Neural progenitor cell (in vitro differentiated cells): ENCODE data around the gene WWOX. TPM values are rescaled to one million over a fixed set of nuclear protein-coding genes. Genes with fewer than 3 reads are reported as not detected.

ENCODE experiments used
- DNase-seq: peaks from one replicate; pipeline ENCODE4 v3.0.0-alpha.2; 2016; ENCODE audit warnings: low spot score
- H2AFZ ChIP-seq: fragments of 200-600 bp; sonication (generic); replicated peaks from 2 replicates; pipeline ENCODE4 v1.6.1; 2016; ENCODE audit warnings: antibody characterized with exemption
- H3F3A ChIP-seq: fragments of 200-600 bp; sonication (generic); 2 replicates; pipeline ENCODE4 v1.6.1; 2016; ENCODE audit warnings: antibody characterized with exemption, low read depth
- H3K27ac ChIP-seq: fragments of 200-600 bp; sonication (generic); 2 replicates; pipeline ENCODE4 v1.5.1; 2016; ENCODE audit warnings: mild to moderate bottlenecking
- H3K27me3 ChIP-seq: fragments of 200-600 bp; sonication (generic); 2 replicates; pipeline ENCODE4 v1.6.1; 2016; ENCODE audit warnings: mild to moderate bottlenecking, moderate library complexity
- H3K36me3 ChIP-seq: fragments of 200-600 bp; sonication (generic); 2 replicates; pipeline ENCODE4 v1.5.1; 2016
- H3K4me1 ChIP-seq: fragments of 200-600 bp; sonication (generic); 2 replicates; pipeline ENCODE4 v1.6.1; 2016; ENCODE audit warnings: mixed run types
- H3K4me2 ChIP-seq: fragments of 200-600 bp; sonication (generic); 2 replicates; pipeline ENCODE4 v1.6.1; 2016
- H3K4me3 ChIP-seq: fragments of 200-600 bp; sonication (generic); 2 replicates; pipeline ENCODE4 v1.5.1; 2016
- H3K79me2 ChIP-seq: fragments of 200-600 bp; sonication (generic); 2 replicates; pipeline ENCODE4 v1.6.1; 2016; ENCODE audit warnings: low read depth
- H3K9ac ChIP-seq: fragments of 200-600 bp; sonication (generic); 2 replicates; pipeline ENCODE4 v1.6.1; 2016
- H3K9me3 ChIP-seq: fragments of 200-600 bp; sonication (generic); 2 replicates; pipeline ENCODE4 v1.5.1; 2016; ENCODE audit warnings: low read depth
- H4K20me1 ChIP-seq: fragments of 200-600 bp; sonication (generic); 2 replicates; pipeline ENCODE4 v1.6.1; 2016; ENCODE audit warnings: low read depth
- H3K27ac Mint-ChIP-seq: 3 replicates; pipeline ENCODE4 v1.8.0; 2021; ENCODE audit warnings: mixed read lengths
- H3K27me3 Mint-ChIP-seq: 2 replicates; pipeline ENCODE4 v1.8.0; 2022; ENCODE audit warnings: low read depth, mild to moderate bottlenecking, inconsistent platforms, moderate library complexity, mixed read lengths; ENCODE audit not compliant: insufficient read depth
- H3K36me3 Mint-ChIP-seq: 3 replicates; pipeline ENCODE4 v1.8.0; 2021; ENCODE audit warnings: mixed read lengths
- H3K4me1 Mint-ChIP-seq: 3 replicates; pipeline ENCODE4 v1.8.0; 2021; ENCODE audit warnings: mixed read lengths
- H3K4me3 Mint-ChIP-seq: 3 replicates; pipeline ENCODE4 v1.8.0; 2021; ENCODE audit warnings: mild to moderate bottlenecking, moderate library complexity, mixed read lengths
- H3K9me3 Mint-ChIP-seq: 3 replicates; pipeline ENCODE4 v1.8.0; 2020; ENCODE audit warnings: mixed read lengths
- EZH2 ChIP-seq: fragments of 200-600 bp; sonication (generic); IDR thresholded peaks from 2 replicates; pipeline ENCODE4 v1.6.1; 2017; ENCODE audit warnings: antibody characterized with exemption, mild to moderate bottlenecking, moderate library complexity
- EZH2phosphoT487 ChIP-seq: fragments of 200-600 bp; sonication (generic); IDR thresholded peaks from 2 replicates; pipeline ENCODE4 v1.6.1; 2017; ENCODE audit warnings: antibody characterized with exemption
- total RNA-seq: library from RNA; depleted of rRNA; stranded (reverse); fragments of >200 nt; gene quantifications from 2 replicates; pipeline ENCODE4 v1.2.3, GENCODE V29; 2015; ENCODE audit warnings: low replicate concordance
- TF ChIP-seq, protein P1 (sequence below): fragments of 200-600 bp; sonication (generic); IDR thresholded peaks from 2 replicates; pipeline ENCODE4 v1.5.1; 2017; ENCODE audit warnings: antibody characterized with exemption, mild to moderate bottlenecking

Gene WWOX
- total RNA-seq, 1 donor from 2014 or later, result 63.7 TPM

DNA sequence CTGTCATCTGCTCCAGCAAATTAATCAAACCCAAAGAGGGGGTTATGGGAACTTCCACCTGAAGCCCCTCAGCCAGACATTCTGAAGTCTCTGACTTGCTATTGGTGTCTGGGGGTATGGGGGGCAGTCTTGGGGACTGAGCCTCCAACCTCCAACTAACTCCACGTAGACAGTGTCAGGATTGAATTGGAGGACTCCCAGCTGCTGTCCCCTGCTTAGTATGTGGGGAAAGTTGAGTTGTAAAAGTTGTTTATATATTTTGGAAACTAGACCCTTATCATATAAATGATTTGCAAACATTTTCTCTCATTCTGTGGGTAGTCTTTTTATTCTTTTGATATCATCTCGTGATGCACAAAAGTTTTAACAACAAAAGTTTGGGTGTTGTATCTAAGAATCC, 689.2 kb downstream of the WWOX start:
- H4K20me1 ChIP-seq, result no peaks in the 10 kb centered on the region
- no peaks in the 10 kb centered on the region for H3K4me1 ChIP-seq
- no peaks in the 10 kb centered on the region for H3K27me3 ChIP-seq
- H3K79me2 ChIP-seq, result no peaks in the 10 kb centered on the region
- peaks cover 2% of the 10 kb centered on the region for H3K9me3 Mint-ChIP-seq
- H2AFZ ChIP-seq, result no peak overlapping the region
- H3F3A ChIP-seq, result no peaks in the 10 kb centered on the region
- H3K4me2 ChIP-seq, result no peak overlapping the region
- H3K4me1 Mint-ChIP-seq, result no peaks in the 10 kb centered on the region
- DNase-seq, result no peak
- H3K27me3 Mint-ChIP-seq, result peaks cover 2% of the 10 kb centered on the region
- no peaks in the 10 kb centered on the region for H3K9me3 ChIP-seq
- no peak overlapping the region for H3K27ac Mint-ChIP-seq
- no peak overlapping the region for H3K4me3 ChIP-seq
- H3K4me3 Mint-ChIP-seq, result no peak overlapping the region
- H3K36me3 ChIP-seq, result no peaks in the 10 kb centered on the region
- H3K27ac ChIP-seq, result no peak overlapping the region
- no peaks in the 10 kb centered on the region for H3K36me3 Mint-ChIP-seq
- no peak overlapping the region for H3K9ac ChIP-seq
- TF ChIP-seq EZH2, result no peak
- TF ChIP-seq, protein P1, sequence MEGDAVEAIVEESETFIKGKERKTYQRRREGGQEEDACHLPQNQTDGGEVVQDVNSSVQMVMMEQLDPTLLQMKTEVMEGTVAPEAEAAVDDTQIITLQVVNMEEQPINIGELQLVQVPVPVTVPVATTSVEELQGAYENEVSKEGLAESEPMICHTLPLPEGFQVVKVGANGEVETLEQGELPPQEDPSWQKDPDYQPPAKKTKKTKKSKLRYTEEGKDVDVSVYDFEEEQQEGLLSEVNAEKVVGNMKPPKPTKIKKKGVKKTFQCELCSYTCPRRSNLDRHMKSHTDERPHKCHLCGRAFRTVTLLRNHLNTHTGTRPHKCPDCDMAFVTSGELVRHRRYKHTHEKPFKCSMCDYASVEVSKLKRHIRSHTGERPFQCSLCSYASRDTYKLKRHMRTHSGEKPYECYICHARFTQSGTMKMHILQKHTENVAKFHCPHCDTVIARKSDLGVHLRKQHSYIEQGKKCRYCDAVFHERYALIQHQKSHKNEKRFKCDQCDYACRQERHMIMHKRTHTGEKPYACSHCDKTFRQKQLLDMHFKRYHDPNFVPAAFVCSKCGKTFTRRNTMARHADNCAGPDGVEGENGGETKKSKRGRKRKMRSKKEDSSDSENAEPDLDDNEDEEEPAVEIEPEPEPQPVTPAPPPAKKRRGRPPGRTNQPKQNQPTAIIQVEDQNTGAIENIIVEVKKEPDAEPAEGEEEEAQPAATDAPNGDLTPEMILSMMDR, result no peak
- TF ChIP-seq EZH2phosphoT487, result no peak

DNA sequence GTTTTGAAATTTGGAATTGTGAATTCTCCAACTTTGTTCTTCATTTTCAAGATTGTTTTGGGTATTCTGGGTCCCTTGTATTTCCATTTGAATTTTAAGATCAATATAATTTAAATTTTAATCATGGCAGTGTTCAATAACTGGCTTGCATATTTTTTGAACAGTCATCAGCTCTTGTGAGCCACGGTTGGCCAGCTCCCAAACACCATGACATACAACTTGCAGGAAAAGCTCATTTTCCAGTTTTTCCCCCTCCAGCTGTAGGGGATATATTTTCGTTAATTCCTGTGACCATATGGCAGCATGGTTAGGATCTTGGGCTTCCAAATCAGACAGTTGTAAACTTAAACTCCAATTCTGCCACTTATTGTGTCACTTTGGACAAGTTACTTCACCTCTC, 690.1 kb downstream of the WWOX start:
- H3K9me3 Mint-ChIP-seq, result peaks cover 2% of the 10 kb centered on the region
- no peaks in the 10 kb centered on the region for H3K36me3 Mint-ChIP-seq
- no peaks in the 10 kb centered on the region for H3K4me1 Mint-ChIP-seq
- no peaks in the 10 kb centered on the region for H3K79me2 ChIP-seq
- H3K4me1 ChIP-seq, result no peaks in the 10 kb centered on the region
- no peak overlapping the region for H2AFZ ChIP-seq
- H3K9ac ChIP-seq, result no peak overlapping the region
- H3K36me3 ChIP-seq, result no peaks in the 10 kb centered on the region
- TF ChIP-seq EZH2phosphoT487 (no peak), EZH2 (no peak)
- no peaks in the 10 kb centered on the region for H3K9me3 ChIP-seq
- no peak for DNase-seq
- H3K4me3 Mint-ChIP-seq, result no peak overlapping the region
- H3K27me3 ChIP-seq, result no peaks in the 10 kb centered on the region
- H3K27ac ChIP-seq, result no peak overlapping the region
- no peak overlapping the region for H3K4me3 ChIP-seq
- no peak overlapping the region for H3K4me2 ChIP-seq
- H4K20me1 ChIP-seq, result no peaks in the 10 kb centered on the region
- H3K27ac Mint-ChIP-seq, result no peak overlapping the region
- peaks cover 2% of the 10 kb centered on the region for H3K27me3 Mint-ChIP-seq
- no peaks in the 10 kb centered on the region for H3F3A ChIP-seq

DNA sequence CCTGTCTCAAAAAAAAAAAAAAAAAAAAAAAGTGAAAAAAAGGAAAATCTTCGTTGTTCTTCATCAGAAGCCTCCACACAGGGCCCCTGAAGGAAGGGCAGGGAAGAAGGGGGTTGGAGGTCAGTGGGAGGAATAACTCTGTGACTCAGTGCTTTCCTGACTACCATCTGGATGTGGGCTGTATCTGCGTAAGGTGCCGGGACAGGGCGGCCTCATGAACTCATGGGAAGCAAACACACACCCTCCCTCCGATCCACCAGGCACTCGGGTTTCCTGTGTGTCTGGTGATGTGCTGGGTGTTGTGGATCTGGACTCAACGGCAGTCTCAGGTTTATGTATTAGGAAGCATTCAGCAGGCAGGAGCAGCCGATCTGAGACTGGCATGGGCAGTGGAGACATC, 691.6 kb downstream of the WWOX start:
- Mint-ChIP-seq H3K4me3 (no peak overlapping the region), H3K4me1 (peaks cover under 1% of the 10 kb centered on the region), H3K27ac (no peak overlapping the region), H3K36me3 (no peaks in the 10 kb centered on the region), H3K27me3 (peaks cover 2% of the 10 kb centered on the region), H3K9me3 (peaks cover 2% of the 10 kb centered on the region)
- Histone ChIP-seq H3K9me3 (no peaks in the 10 kb centered on the region), H3F3A (no peaks in the 10 kb centered on the region), H3K27me3 (no peaks in the 10 kb centered on the region), H3K79me2 (no peaks in the 10 kb centered on the region), H3K27ac (no peak overlapping the region), H4K20me1 (no peaks in the 10 kb centered on the region), H3K4me2 (no peak overlapping the region), H3K9ac (no peak overlapping the region), H3K4me3 (no peak overlapping the region), H2AFZ (no peak overlapping the region), H3K36me3 (no peaks in the 10 kb centered on the region), H3K4me1 (no peaks in the 10 kb centered on the region)
- TF ChIP-seq EZH2 (no peak), EZH2phosphoT487 (no peak)
- TF ChIP-seq, protein P1, result no peak
- DNase-seq, result no peak

DNA sequence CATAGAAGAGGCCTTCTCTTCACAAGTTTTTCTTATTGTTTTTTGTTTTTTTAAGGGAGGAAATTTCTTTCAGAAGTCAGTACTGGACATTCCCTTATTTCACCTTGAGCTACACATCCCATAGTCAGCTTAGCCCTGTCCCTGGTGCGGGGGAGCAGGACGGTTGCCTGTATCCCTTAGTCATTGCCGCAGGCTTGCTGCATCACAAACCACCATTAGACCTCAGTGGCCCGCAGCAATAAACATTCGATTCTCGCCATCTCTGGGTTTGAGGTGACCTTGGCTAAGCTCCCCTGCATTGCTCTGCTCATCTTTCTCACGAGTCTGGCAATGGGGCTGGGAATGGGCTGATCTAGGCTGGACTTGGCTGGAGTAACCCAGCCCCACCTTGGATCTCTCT, 692.5 kb downstream of the WWOX start:
- Mint-ChIP-seq H3K4me1 (peaks cover 5% of the 10 kb centered on the region), H3K27me3 (peaks cover 1% of the 10 kb centered on the region), H3K9me3 (peaks cover 2% of the 10 kb centered on the region), H3K27ac (no peak overlapping the region), H3K4me3 (no peak overlapping the region), H3K36me3 (no peaks in the 10 kb centered on the region)
- Histone ChIP-seq H3K4me1 (no peaks in the 10 kb centered on the region), H3K27ac (no peak overlapping the region), H3K79me2 (no peaks in the 10 kb centered on the region), H3K27me3 (no peaks in the 10 kb centered on the region), H2AFZ (no peak overlapping the region), H3K9me3 (no peaks in the 10 kb centered on the region), H3F3A (no peaks in the 10 kb centered on the region), H3K36me3 (no peaks in the 10 kb centered on the region), H3K9ac (no peak overlapping the region), H3K4me2 (no peak overlapping the region), H3K4me3 (no peak overlapping the region), H4K20me1 (no peaks in the 10 kb centered on the region)
- no peak for DNase-seq
- TF ChIP-seq EZH2phosphoT487 (no peak), EZH2 (no peak)
- TF ChIP-seq, protein P1, result no peak
